GM19193 (cell line): ENCODE results near the gene METAP1D.

Source experiments
- POLR2A ChIP-seq: IDR thresholded peaks from 4 replicates; pipeline ENCODE4 v1.6.1; 2011; ENCODE audit not compliant: insufficient read depth, insufficient read length; ENCODE audit errors: extremely low read depth

The METAP1D gene

DNA sequence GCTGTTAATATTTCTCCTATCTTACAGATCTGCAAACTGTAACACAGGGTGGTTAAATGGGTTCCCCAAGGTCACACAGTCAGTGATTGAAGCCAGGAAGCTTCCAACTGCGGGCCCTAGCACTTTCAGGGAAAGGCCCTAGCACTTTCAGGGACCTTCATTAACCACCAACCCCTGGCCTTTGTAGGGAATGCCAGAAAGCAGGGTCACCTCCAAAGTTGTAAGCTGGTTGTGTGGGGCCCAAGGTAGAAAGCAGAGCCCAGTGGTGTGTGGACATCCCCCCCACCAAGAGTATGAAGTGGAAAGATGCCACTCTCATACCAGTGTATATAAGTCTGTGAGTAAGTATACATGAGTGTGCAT is 98.5 kb downstream of the METAP1D start:
- TF ChIP-seq POLR2A: no peak

GRCh38 chr2:172098650-172099471 is 99.1 kb downstream of the METAP1D start:
- no peak for TF ChIP-seq POLR2A

DNA sequence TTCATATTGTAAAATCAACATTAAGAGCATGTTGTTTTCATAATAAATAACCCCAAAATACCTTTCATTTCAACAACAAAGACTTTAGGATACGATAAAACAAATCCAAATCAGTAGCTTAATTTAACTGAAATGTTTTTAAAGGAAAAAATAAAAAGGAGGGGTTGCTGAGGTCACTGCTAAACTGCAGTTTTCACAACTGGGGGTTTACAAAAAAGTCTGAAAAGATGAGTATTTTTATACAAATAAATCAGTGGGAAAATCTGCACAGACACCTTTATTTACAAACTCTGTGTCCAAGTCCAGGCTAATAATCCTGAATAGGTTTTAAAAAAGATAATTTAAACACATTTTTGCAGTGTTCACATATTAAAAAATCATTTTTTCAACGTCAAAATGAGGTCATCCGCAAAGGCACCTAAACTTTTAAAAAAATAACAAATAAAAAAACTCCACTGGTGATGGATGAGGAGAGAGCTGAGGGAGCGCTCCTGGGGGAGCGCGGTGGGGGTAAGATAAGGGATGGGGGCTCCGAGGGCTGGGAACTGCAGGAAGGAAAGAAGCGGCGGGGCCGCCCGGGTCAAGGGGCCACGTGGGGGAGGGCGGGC is 99.8 kb downstream of the METAP1D start:
- TF ChIP-seq POLR2A: no peak

GRCh38 chr2:172100080-172100934 is 100.6 kb downstream of the METAP1D start:
- no peak for TF ChIP-seq POLR2A

- no peak for TF ChIP-seq POLR2A
Measured at GRCh38 chr2:172100935-172101820, 101.4 kb downstream of the METAP1D start.

DNA sequence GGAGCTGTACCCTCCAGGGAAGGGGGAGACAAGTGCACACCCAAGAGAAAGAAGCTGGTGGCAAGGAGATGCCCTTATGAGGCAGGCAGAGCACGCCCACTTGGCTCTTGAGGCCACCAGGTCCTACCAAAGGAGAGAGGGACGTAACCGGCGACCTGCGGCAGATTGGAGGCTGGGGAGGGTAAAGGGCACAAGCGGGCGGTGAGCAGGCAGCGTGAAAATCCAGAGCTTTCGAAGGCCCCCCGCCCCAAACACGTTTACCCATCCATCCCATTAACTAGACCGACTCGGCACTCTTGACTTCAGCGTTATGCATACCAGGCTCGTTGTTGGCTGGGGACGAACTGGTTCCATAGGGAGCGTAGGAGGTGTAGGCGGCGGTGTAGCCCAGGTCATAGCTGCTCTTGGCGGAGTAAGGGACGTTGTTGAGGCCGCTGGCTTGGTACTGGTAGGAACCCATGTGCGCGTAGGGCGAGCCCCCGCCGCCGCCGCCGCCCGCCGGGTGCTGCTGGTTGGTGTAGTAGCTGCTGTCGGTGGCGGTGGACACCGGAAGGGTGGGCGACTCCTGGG is 102.2 kb downstream of the METAP1D start:
- TF ChIP-seq POLR2A: no peak

GRCh38 chr2:172102391-172103359 is 102.9 kb downstream of the METAP1D start, which contains the start of gene DLX2:
TSS of gene DLX2 (minus strand) at chr2:172102900. CDS start at chr2:172102538, 362 bp downstream.
- peak; percentile 33 for TF ChIP-seq POLR2A

GRCh38 chr2:172103471-172104272 is 103.9 kb downstream of the METAP1D start:
- TF ChIP-seq POLR2A: no peak

DNA sequence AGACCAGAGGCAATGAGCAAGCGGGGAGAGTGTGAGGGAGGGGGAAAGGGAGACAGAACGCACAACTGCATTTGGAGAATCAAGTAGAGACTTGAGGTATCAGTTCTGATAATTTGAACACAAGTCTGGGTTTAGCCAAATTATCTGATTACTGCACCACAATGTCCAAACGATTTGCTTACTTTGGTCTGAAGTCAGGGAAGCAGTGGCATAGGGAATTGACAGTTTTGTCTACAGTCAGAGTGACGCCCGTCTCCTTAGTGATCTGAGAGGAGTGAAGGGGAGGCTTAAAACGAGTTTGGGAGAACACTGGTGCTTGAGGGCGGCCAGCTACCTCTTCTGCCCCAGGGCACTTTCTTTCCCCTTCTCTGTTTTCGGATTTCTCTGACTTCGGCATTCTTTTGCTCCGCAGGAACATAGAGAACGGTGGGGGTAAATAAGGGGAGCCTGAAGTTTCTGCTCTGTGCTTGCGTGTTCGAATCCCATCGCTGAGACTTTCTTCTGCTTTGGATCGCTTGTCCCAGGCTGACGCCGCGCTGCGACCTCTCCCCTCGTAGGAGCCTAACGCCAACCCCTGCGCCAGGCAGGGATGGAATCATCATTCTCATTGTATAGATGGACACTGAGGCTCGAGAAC is 105.8 kb downstream of the METAP1D start:
- TF ChIP-seq POLR2A: no peak

- TF ChIP-seq POLR2A: no peak
Measured at GRCh38 chr2:172106108-172106961, 106.6 kb downstream of the METAP1D start.
